Omental fat pad (tissue), 4 donors: Measurements from ENCODE around the gene APAF1. TPM values are rescaled to one million over a fixed set of nuclear protein-coding genes. Genes with fewer than 3 reads are reported as not detected.

ENCODE experiments used
- ATAC-seq: fragments of 150-250 bp; one replicate; pipeline ENCODE4 v1.9.1; 2016; ENCODE audit warnings: mild to moderate bottlenecking, moderate library complexity; ENCODE audit not compliant: low FRiP score
- DNase-seq: peaks from one replicate; pipeline ENCODE4 v3.0.0-alpha.2; 2019; ENCODE audit warnings: low spot score
- CTCF ChIP-seq, 3 donors: fragments of 450-650 bp; IDR thresholded peaks; one replicate each; pipeline ENCODE4 v1.5.1; 2016 to 2017; ENCODE audit warnings: antibody characterized with exemption in 3 of 3, mild to moderate bottlenecking in 3 of 3, moderate library complexity in 2 of 3
- total RNA-seq, 4 donors: library from RNA; depleted of rRNA; stranded (reverse); fragments of >200 nt; gene quantifications; one replicate each; pipeline ENCODE4 v1.1.0, GENCODE V29; 2016

APAF1 gene
- total RNA-seq, 4 donors from 2014 or later = 8.4 to 24.3 (median 15.5) TPM

GRCh38 chr12:98646294-98647090 is 1.4 kb downstream of the APAF1 start:
- DNase-seq (no peak), ATAC-seq (no peak)
- no peak for TF ChIP-seq CTCF (IDR thresholded peaks at IDR 0.05)

GRCh38 chr12:98651328-98651727 is 6.2 kb downstream of the APAF1 start:
- no peak for ATAC-seq
- TF ChIP-seq CTCF (IDR thresholded peaks at IDR 0.05) = no peak
- no peak for DNase-seq

- no peak for TF ChIP-seq CTCF (IDR thresholded peaks at IDR 0.05)
- no peak for ATAC-seq
- DNase-seq = no peak
These were observed 8.9 kb downstream of the APAF1 start for GRCh38 chr12:98653866-98654493.

GRCh38 chr12:98656289-98657101 is 11.4 kb downstream of the APAF1 start:
- TF ChIP-seq CTCF (IDR thresholded peaks at IDR 0.05) = no peak
- ATAC-seq = no peak

GRCh38 chr12:98660521-98660920 is 15.4 kb downstream of the APAF1 start:
- no peak for ATAC-seq

More at GRCh38 chr12:98656289-98657101, 11.4 kb downstream of the APAF1 start:
- DNase-seq = no peak

GRCh38 chr12:98669751-98670150 is 24.7 kb downstream of the APAF1 start:
- DNase-seq = no peak
- TF ChIP-seq CTCF (IDR thresholded peaks at IDR 0.05) = no peak
- ATAC-seq = no peak

More at GRCh38 chr12:98660521-98660920, 15.4 kb downstream of the APAF1 start:
- no peak for TF ChIP-seq CTCF (IDR thresholded peaks at IDR 0.05)
- DNase-seq = no peak
